ENCODE measurements around the gene ADGRG3.

DNA sequence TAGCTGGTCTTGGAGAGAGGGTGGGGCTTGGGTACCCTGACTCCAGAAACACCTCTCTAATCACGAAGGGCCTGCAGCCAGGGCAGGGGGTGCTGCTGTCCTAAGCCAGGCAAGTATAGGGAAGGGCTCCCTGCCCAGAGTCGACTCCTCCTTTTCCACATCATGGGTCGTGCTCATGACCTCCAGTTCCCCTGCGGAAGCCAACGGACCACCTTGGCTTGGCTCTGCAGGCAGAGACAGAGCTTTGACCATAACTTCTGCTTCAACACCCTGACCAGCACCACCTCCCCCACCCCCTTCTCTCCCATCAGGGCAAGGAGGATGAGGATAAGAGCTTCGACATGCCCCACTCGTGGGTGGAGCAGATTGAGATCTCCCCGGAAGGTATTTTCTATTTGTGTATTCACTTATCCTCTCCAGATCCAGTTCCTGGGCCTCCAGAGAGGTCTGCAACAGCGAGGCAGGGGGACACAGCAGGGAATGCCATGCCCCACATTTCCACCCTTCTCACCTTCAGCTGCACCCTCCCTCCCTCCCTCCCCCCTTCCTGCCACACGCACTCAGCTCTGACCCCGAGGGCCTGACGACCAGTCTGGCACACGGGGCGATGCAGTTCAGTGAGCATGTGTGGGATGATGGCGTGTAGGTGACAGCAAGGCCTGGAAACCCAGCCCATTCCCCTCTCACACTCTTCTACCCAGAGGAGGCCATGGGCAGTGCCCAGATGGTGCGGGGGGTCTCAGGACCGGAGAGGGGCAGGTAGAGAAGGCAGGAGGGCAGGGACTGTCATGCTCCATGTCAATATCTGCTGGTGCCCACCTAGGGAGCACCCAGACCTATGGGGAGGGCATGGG is 53.5 kb downstream of the ADGRG3 start:
- TF ChIP-seq, protein P1, sequence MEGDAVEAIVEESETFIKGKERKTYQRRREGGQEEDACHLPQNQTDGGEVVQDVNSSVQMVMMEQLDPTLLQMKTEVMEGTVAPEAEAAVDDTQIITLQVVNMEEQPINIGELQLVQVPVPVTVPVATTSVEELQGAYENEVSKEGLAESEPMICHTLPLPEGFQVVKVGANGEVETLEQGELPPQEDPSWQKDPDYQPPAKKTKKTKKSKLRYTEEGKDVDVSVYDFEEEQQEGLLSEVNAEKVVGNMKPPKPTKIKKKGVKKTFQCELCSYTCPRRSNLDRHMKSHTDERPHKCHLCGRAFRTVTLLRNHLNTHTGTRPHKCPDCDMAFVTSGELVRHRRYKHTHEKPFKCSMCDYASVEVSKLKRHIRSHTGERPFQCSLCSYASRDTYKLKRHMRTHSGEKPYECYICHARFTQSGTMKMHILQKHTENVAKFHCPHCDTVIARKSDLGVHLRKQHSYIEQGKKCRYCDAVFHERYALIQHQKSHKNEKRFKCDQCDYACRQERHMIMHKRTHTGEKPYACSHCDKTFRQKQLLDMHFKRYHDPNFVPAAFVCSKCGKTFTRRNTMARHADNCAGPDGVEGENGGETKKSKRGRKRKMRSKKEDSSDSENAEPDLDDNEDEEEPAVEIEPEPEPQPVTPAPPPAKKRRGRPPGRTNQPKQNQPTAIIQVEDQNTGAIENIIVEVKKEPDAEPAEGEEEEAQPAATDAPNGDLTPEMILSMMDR (IDR thresholded peaks at IDR 0.05; ENCODE audit: borderline replicate concordance, extremely low read depth, low read length, poor library complexity, severe bottlenecking): no peak
- TF ChIP-seq EZH2 (IDR thresholded peaks at IDR 0.05; ENCODE audit: borderline replicate concordance, low read depth, low read length, severe bottlenecking): no peak
